Activated T-helper 17 cell treated with anti-CD3 and anti-CD28 coated beads, Interleukin-2, amount 50 U/mL, for 72 hours (primary cell): ENCODE results near the gene RYR3. TPM values are rescaled to one million over a fixed set of nuclear protein-coding genes. Genes with fewer than 3 reads are reported as not detected.
A peak's percentile ranks its signal among the peaks of the same experiment; 100 is the strongest.

ENCODE experiments used
- ATAC-seq: fragments of 150-1000 bp; cut with Tn5 transposase; replicated peaks from 2 replicates; pipeline ENCODE4 v1.10.0; 2021; ENCODE audit warnings: mild to moderate bottlenecking, moderate library complexity
- H3K27ac Mint-ChIP-seq: one replicate; pipeline ENCODE4 v1.8.0; 2022; ENCODE audit warnings: mixed read lengths
- H3K27me3 Mint-ChIP-seq: one replicate; pipeline ENCODE4 v1.8.0; 2022; ENCODE audit warnings: mixed read lengths
- H3K36me3 Mint-ChIP-seq: one replicate; pipeline ENCODE4 v1.8.0; 2022; ENCODE audit warnings: low read depth, mild to moderate bottlenecking, mixed read lengths
- H3K4me1 Mint-ChIP-seq: one replicate; pipeline ENCODE4 v1.8.0; 2022; ENCODE audit warnings: mixed read lengths
- H3K4me3 Mint-ChIP-seq: one replicate; pipeline ENCODE4 v1.8.0; 2022; ENCODE audit warnings: mild to moderate bottlenecking, mixed read lengths
- H3K9me3 Mint-ChIP-seq: one replicate; pipeline ENCODE4 v1.8.0; 2022; ENCODE audit warnings: mixed read lengths
- total RNA-seq, 2 donors: library from RNA; stranded (reverse); gene quantifications; one replicate each; pipeline ENCODE4 v1.2.3, GENCODE V29; 2022

RYR3 gene
- total RNA-seq, 2 donors from 2014 or later, result not detected

DNA sequence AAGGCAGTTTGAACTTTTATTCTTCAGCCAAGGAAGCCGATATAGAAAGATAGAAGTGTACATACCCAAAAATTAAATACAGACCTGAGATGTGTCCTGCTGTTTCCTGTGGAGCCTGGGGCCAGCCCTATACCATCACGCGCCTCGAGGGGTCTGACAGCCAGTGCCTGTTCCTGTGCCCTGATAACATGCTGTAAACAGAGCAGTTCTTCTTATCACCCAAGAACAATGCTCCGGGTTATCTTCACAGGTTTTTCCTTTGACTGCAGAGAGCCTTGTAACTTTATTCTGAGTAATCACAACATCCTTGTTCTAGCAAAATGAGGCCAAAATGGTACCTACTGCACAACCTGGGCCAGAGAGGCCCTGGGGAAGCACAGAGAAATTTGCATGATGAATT is 367.8 kb downstream of the RYR3 start:
- Mint-ChIP-seq H3K27me3 (peaks cover 35% of the 10 kb centered on the region), H3K9me3 (no peaks in the 10 kb centered on the region), H3K36me3 (no peaks in the 10 kb centered on the region), H3K4me3 (no peak overlapping the region), H3K4me1 (no peaks in the 10 kb centered on the region), H3K27ac (no peak overlapping the region)
- ATAC-seq, result no peak

DNA sequence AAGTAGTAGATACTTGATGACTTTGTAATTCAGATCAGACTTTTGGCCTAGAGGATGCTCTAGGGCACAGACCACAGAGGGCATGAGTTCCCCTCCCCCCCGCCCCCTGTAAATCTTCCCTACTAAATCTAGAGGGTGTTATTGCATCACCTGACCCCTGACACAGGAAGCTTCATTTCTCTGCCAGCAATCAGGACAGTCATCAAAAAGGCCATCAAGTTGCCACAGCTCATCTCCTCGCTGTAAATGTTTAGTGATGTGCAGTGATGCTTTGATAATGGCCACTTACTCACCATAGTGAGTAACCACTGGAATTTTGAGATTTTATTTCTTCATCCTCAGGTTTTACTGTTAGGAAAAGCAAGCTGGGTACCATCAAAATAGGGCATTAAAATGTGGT is 368.3 kb downstream of the RYR3 start:
- ATAC-seq, result no peak
- Mint-ChIP-seq H3K4me1 (no peaks in the 10 kb centered on the region), H3K27ac (no peak overlapping the region), H3K4me3 (no peak overlapping the region), H3K36me3 (no peaks in the 10 kb centered on the region), H3K9me3 (no peaks in the 10 kb centered on the region), H3K27me3 (peaks cover 31% of the 10 kb centered on the region)

DNA sequence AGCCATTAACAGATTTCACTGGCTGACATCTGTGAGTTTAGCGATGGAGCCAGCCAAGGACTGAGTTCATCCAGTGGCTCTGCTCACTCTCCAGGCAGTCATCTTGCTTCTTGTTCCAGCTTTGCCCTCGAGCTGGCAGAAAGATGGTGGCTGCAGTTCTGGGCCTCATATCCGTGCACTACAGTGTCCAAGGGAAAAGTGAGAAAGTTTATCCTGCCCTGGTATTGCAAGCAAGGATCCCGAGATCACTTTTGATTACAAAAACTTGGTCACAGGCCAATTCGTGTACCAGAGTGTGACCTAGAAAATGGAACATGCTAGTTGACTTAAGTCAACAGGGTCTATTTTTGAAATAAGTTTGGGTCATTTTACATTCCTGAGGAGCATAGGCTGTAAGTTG is 369.6 kb downstream of the RYR3 start:
- Mint-ChIP-seq H3K4me3 (no peak overlapping the region), H3K4me1 (no peaks in the 10 kb centered on the region), H3K27ac (no peak overlapping the region), H3K27me3 (peaks cover 27% of the 10 kb centered on the region), H3K36me3 (no peaks in the 10 kb centered on the region), H3K9me3 (no peaks in the 10 kb centered on the region)
- ATAC-seq, result no peak

DNA sequence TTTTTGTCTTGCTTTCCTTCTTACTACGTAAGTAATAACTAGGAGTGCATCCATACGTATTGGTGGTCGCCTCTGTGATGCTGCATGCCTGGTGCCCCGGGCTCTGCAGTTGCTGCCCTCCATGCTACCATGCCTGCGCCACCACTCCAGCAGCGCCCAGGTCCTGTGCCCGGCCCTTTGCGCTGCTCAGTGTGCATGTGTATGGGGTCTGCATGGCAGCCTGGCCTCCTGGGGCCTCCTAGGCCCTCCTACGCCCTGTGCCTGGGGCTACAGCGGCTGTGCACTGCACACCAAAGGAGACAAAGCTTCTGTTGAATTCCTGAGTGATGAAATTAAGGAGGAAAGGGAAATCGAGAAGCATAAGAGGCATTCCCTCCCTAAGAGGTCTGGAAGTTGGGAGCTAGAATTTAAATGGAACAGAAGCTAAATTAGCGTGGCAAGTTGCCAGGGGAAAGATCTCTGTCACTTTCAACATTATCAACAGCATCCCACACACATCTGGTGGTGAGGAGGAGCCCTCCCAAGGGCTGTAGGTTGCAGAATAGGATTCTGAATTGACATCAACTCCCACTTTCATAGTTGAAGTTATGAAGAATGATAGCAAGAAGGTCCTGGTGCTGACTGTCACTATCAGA is 382.5 kb downstream of the RYR3 start:
- Mint-ChIP-seq H3K27ac (no peak overlapping the region), H3K4me1 (no peaks in the 10 kb centered on the region), H3K9me3 (no peaks in the 10 kb centered on the region), H3K4me3 (no peak overlapping the region), H3K36me3 (no peaks in the 10 kb centered on the region), H3K27me3 (peaks cover 8% of the 10 kb centered on the region)
- no peak for ATAC-seq

DNA sequence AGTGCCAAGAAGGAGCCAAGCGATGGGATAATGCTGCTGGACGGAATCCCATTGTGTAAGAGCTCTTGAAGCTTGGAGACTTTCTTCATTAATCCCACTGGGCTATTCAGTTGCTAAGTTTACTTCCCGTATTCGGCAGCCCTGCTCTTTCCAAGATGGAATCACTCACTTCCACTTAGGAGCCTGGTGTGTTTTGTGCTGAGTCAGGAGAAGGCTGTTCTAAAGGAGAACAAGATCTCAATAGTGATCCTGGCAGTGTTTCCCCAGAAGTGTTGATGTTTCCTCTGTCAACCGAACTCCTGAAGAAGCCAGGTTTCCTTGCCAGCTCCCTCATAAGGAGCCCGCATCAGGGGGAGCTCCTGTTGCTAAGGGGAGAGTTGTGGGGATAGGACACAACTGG is 387.4 kb downstream of the RYR3 start:
- no peak overlapping the region for H3K4me3 Mint-ChIP-seq
- H3K27me3 Mint-ChIP-seq, result peaks cover 11% of the 10 kb centered on the region
- no peaks in the 10 kb centered on the region for H3K9me3 Mint-ChIP-seq
- no peaks in the 10 kb centered on the region for H3K36me3 Mint-ChIP-seq
- ATAC-seq, result no peak
- no peaks in the 10 kb centered on the region for H3K4me1 Mint-ChIP-seq
- H3K27ac Mint-ChIP-seq, result no peak overlapping the region

DNA sequence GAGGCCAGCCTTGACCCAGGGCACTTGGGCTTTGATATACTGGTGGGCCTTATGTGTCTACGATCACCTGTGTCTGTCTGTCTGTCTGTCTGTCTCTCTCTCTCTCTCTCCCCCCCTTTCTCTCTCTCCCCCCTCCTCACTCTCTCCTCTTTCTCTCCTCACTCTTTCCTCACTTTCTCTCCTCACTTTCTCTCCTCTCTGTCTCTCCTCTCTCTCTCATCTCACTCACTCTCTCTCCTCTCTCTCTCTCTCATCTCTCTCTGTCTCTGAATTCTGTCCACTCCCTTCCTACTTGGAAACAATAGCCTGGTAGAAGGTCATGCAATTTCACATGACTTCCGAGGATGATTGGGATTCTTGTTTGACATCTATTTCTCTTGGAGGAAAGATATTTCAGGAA is 388.4 kb downstream of the RYR3 start:
- Mint-ChIP-seq H3K4me1 (no peaks in the 10 kb centered on the region), H3K27me3 (peaks cover 11% of the 10 kb centered on the region)

DNA sequence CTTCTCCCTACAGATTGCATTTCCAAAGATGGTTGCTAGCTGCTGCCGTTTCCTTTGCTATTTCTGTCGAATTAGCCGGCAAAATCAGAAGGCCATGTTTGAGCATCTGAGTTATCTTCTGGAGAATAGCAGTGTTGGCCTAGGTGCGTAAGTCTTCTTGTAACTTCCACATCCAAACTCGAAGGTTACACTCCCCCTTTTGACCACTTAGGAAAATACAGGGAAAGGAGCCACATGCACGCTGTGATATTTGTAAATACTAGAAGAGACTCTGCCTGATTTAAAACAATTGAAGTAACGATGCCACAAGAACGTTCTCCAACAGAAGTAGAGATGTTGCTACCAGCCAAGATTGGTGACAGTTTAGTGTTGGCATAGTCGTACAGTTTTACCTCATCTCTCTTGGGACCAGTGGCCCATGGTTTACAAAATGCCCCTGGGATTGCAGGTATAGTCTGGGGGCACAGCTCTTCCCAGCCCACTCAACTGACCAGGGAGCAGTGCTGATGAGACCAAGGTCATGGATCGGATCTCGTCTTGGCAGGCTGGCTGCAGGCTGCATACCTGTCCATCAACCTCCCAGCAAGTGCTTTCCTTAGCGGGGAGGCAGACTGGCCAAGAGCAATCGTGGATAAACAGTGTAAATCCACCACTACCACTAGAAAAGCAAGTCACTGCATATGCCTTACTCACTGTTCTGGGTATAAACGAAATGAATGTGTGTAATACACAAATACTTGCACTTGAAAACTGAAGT is 389.1 kb downstream of the RYR3 start:
- no peak overlapping the region for H3K4me3 Mint-ChIP-seq
- no peak for ATAC-seq
- H3K4me1 Mint-ChIP-seq, result no peaks in the 10 kb centered on the region
- no peak overlapping the region for H3K27ac Mint-ChIP-seq
- H3K27me3 Mint-ChIP-seq, result peaks cover 11% of the 10 kb centered on the region
- H3K9me3 Mint-ChIP-seq, result no peaks in the 10 kb centered on the region
- no peaks in the 10 kb centered on the region for H3K36me3 Mint-ChIP-seq

More for the DNA sequence above, 388.4 kb downstream of the RYR3 start:
- no peak overlapping the region for H3K27ac Mint-ChIP-seq
- no peaks in the 10 kb centered on the region for H3K9me3 Mint-ChIP-seq
- no peak overlapping the region for H3K4me3 Mint-ChIP-seq
- no peak for ATAC-seq
- no peaks in the 10 kb centered on the region for H3K36me3 Mint-ChIP-seq

DNA sequence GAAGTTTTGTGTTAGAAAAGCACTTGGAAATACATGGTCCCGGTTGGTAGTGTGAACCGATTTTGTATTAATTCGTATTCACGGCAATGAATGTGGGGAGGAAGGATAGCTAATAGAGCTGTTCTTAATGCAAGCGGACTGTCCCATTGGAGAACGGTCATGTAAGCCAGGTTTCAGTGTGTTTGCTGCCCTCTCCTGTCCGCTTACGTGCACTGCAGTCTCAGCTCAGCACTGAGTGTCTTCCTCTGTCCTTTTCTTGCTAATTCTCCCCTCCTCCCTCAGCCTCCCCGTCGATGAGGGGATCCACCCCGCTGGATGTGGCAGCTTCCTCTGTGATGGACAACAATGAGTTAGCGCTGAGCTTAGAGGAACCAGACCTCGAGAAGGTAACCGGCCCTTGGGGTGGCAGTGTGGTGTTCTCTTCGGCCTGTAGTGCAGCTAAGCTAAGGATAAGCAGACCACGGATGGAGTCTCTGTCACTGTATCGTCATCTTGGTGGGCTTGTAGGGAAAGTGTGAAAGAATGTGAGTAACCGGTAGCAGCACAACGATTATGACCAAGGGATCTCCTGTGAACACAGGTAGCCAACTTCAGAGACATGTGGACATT is 390.0 kb downstream of the RYR3 start:
- no peak overlapping the region for H3K4me3 Mint-ChIP-seq
- peak; percentile 66 for ATAC-seq
- H3K9me3 Mint-ChIP-seq, result no peaks in the 10 kb centered on the region
- H3K27me3 Mint-ChIP-seq, result peaks cover 11% of the 10 kb centered on the region
- no peak overlapping the region for H3K27ac Mint-ChIP-seq
- H3K36me3 Mint-ChIP-seq, result no peaks in the 10 kb centered on the region
- H3K4me1 Mint-ChIP-seq, result no peaks in the 10 kb centered on the region

DNA sequence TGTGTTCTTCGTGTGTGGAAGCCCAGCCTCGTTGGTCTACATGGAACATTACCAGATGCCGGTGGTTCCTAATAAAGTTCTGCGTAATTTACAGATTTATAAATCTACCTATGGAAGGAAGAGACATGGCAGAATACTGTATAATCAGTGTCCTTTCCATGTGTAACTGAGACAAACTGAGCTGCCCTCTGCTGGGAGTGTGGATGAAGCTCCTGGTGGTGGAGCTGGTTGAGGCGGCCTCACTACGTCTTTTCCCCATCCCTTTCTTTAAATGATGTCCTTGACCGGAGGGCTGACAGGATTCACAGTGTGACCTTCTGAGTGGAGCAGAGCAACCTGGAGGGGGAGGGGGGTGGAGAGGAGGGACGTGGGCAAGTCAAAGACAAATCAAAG is 390.5 kb downstream of the RYR3 start:
- H3K9me3 Mint-ChIP-seq, result no peaks in the 10 kb centered on the region
- H3K27ac Mint-ChIP-seq, result no peak overlapping the region
- H3K4me1 Mint-ChIP-seq, result no peaks in the 10 kb centered on the region
- H3K27me3 Mint-ChIP-seq, result peaks cover 11% of the 10 kb centered on the region
- no peak overlapping the region for H3K4me3 Mint-ChIP-seq
- no peaks in the 10 kb centered on the region for H3K36me3 Mint-ChIP-seq
- ATAC-seq, result no peak

DNA sequence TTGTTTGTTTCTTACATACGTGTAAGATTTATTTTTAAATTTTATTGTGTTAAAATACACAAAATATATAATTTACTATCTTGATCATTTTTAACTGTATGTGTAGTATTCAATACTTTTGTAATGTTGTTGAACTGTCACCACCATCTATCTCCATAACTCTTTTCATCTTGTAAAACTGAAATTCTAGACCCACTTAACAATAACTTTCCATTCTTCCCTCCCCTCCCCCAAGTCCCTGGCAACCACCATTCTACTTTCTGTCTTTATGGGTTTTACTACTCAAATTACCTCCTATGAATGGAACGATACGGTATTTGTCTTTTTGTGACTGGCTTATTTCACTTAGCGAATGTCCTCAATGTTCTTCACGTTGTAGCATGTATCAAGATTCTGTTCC is 395.4 kb downstream of the RYR3 start:
- Mint-ChIP-seq H3K4me3 (no peak overlapping the region), H3K9me3 (peaks cover 6% of the 10 kb centered on the region), H3K36me3 (no peaks in the 10 kb centered on the region), H3K27me3 (no peaks in the 10 kb centered on the region), H3K27ac (no peak overlapping the region), H3K4me1 (no peaks in the 10 kb centered on the region)
- ATAC-seq, result no peak

DNA sequence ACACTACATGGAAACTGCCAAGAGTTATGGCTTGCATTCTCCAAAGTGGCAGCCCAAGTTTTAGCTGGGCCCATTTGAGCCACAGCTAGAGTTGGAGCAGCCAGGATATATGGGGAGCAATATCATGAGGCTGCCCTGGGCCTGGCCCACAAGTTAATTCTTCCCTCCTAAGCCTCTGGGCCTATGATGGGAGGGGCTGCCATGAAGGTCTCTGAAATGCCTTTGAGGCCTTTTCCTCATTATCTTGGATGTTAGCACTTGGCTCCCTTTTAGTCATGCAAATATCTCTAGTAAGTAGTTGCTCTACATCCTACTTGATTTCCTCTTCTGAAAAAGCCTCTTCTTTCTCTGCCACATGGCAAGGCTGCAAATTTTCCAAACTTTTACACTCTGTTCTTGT is 400.0 kb downstream of the RYR3 start:
- Mint-ChIP-seq H3K27ac (no peak overlapping the region), H3K36me3 (no peaks in the 10 kb centered on the region), H3K9me3 (peaks cover 17% of the 10 kb centered on the region), H3K4me3 (no peak overlapping the region), H3K4me1 (peaks cover under 1% of the 10 kb centered on the region), H3K27me3 (peaks cover 8% of the 10 kb centered on the region)
- ATAC-seq, result no peak

DNA sequence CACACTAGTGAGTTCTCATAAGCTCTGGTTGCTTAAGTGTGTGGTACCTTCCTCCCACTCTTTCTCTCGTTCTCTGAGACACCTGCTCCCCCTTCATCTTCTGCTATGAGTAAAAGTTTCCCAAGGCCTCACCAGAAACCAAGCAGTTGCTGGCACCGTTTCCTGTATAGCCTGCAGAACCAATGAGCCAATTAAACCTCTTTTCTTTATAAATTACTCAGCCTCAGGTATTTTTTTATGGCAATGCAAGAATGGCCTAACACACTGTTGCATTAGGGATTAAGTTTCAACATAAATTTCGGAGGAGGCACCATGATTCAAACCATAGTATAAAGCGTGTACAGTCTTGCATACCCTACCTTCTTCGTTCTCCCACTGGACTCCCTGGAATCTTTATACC is 405.3 kb downstream of the RYR3 start:
- Mint-ChIP-seq H3K27me3 (peaks cover 8% of the 10 kb centered on the region), H3K4me1 (peaks cover 5% of the 10 kb centered on the region), H3K9me3 (peaks cover 10% of the 10 kb centered on the region), H3K4me3 (no peak overlapping the region), H3K36me3 (no peaks in the 10 kb centered on the region), H3K27ac (peak overlapping the region; percentile 30)
- peak; percentile 93 for ATAC-seq

DNA sequence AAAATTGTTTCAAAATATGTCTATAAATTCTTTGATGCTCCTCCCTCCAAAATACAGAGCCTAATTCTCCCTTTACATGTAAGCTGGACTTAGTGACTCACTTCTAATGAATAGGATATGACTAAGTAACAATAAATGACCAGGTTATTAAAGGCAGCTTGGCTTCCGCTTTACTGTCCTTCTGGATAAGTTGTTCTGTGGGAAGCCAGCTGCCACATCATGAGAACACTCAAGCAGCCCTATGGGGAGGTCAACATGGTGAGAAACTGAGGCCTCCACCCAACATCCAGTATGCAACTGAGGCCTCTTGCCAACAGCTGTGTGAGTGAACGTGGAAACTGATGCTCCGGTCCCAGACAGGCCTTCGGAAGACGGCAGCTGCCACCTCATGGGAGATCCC is 410.2 kb downstream of the RYR3 start:
- no peaks in the 10 kb centered on the region for H3K27me3 Mint-ChIP-seq
- H3K36me3 Mint-ChIP-seq, result no peaks in the 10 kb centered on the region
- no peak for ATAC-seq
- H3K9me3 Mint-ChIP-seq, result no peaks in the 10 kb centered on the region
- no peak overlapping the region for H3K4me3 Mint-ChIP-seq
- no peak overlapping the region for H3K27ac Mint-ChIP-seq
- peaks cover 3% of the 10 kb centered on the region for H3K4me1 Mint-ChIP-seq

DNA sequence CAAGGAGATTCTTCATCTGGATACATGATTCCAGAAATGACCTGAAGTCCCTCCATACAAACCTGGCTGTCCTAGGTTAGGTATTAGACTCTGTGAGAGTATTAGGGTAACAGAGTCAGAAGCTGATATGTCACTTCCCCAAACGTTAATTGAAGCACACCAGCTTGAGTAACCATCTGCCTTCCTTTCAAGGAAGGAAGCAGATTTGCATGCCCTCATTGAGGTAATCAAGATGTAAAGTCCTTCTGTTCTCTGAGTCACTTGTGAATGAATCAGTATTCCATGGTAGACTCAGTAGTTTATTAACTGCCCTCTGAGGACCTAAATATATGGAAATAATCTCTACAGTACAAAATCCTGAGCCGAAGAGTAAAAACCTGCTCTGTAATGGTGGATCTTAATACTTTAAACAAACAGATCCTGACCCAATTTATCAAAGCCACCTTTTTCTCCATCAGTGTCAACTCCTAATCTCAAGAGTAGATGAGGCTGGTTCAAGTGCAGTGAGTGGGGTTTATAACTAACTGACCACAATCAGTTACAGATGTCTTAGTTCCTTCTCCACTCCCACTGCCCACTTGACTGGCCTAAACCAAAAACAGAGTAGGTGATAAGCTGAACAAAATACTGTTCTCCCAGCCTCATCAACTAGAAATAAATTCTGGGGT is 411.4 kb downstream of the RYR3 start:
- Mint-ChIP-seq H3K36me3 (no peaks in the 10 kb centered on the region), H3K4me3 (no peak overlapping the region), H3K4me1 (no peaks in the 10 kb centered on the region), H3K27me3 (no peaks in the 10 kb centered on the region), H3K9me3 (no peaks in the 10 kb centered on the region), H3K27ac (no peak overlapping the region)
- ATAC-seq, result peak; percentile 71

DNA sequence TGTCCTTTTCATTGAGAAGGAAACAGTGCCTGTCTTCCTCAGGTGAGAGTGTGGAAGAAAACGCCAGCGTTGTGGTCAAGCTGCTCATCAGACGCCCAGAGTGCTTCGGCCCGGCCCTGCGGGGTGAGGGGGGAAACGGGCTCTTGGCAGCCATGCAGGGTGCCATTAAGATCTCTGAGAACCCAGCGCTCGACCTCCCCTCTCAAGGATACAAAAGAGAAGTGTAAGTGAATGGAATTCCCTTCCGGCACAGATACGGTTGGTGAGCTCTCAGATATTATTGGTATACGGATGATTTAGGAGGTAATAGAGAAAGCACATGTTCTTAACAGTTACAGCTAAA is 411.9 kb downstream of the RYR3 start:
- no peak overlapping the region for H3K4me3 Mint-ChIP-seq

More for the DNA sequence above, 411.9 kb downstream of the RYR3 start:
- Mint-ChIP-seq H3K9me3 (no peaks in the 10 kb centered on the region), H3K27ac (no peak overlapping the region), H3K36me3 (no peaks in the 10 kb centered on the region), H3K27me3 (no peaks in the 10 kb centered on the region), H3K4me1 (no peaks in the 10 kb centered on the region)
- no peak for ATAC-seq
